Vagina (tissue), 2 donors: ENCODE data around the gene ADAMTS7.

Experiments
- CTCF ChIP-seq, 3 experiments: fragments of 450-650 bp in 2 of 3; fragments of 200-600 bp in 1 of 3; sonication (generic) in 1 of 3; IDR thresholded peaks; one replicate each; pipeline ENCODE4 v1.5.1; 2017 to 2019; ENCODE audit warnings: antibody characterized with exemption in 3 of 3, mild to moderate bottlenecking in 2 of 3, moderate library complexity in 2 of 3
- POLR2A ChIP-seq, 2 donors: fragments of 450-650 bp; IDR thresholded peaks; one replicate each; pipeline ENCODE4 v1.6.1; 2017; ENCODE audit warnings: antibody characterized with exemption in 2 of 2, mild to moderate bottlenecking in 2 of 2, moderate library complexity in 2 of 2

GRCh38 chr15:78778422-78778821 lies 32.8 kb downstream of the ADAMTS7 start:
- TF ChIP-seq POLR2A (IDR thresholded peaks at IDR 0.05) (no peak), CTCF (IDR thresholded peaks at IDR 0.05) (no peak)
